H9 (cell line): ENCODE data around the gene ATAD3C. TPM values are rescaled to one million over a fixed set of nuclear protein-coding genes. Genes with fewer than 3 reads are reported as not detected.
"Not testable (repeated sequence)": the region's sequence is repeated elsewhere in the genome, so short reads cannot be mapped to it uniquely, and the experiment has no call there.

Experiments
- DNase-seq: peaks from one replicate; pipeline ENCODE4 v3.0.0-alpha.2; 2017
- H2AFZ ChIP-seq: one replicate; pipeline ENCODE4 v1.6.1; 2013; ENCODE audit warnings: mild to moderate bottlenecking, low read length, control low read depth, moderate library complexity
- H2AK5ac ChIP-seq: 2 replicates; pipeline ENCODE4 v1.6.1; 2013; ENCODE audit warnings: low read length, control low read depth, mixed read lengths; ENCODE audit not compliant: insufficient read length
- H2BK120ac ChIP-seq: one replicate; pipeline ENCODE4 v1.6.1; 2013; ENCODE audit warnings: low read depth, mild to moderate bottlenecking, low read length, control low read depth, inconsistent platforms; ENCODE audit not compliant: poor library complexity, severe bottlenecking
- H2BK12ac ChIP-seq: 2 replicates; pipeline ENCODE4 v1.6.1; 2013; ENCODE audit warnings: low read length, control low read depth, mixed read lengths, low read depth; ENCODE audit not compliant: insufficient read length
- H2BK15ac ChIP-seq: 2 replicates; pipeline ENCODE4 v1.6.1; 2013; ENCODE audit warnings: low read depth, low read length, control low read depth
- H2BK20ac ChIP-seq: one replicate; pipeline ENCODE4 v1.6.1; 2013; ENCODE audit warnings: low read depth, mild to moderate bottlenecking, low read length, control low read depth, inconsistent platforms; ENCODE audit not compliant: poor library complexity, severe bottlenecking
- H2BK5ac ChIP-seq: 2 replicates; pipeline ENCODE4 v1.6.1; 2013; ENCODE audit warnings: low read length, control low read depth, mixed read lengths; ENCODE audit not compliant: insufficient read length
- H3K14ac ChIP-seq: 2 replicates; pipeline ENCODE4 v1.6.1; 2013; ENCODE audit warnings: low read length, control low read depth; ENCODE audit not compliant: insufficient read depth
- H3K18ac ChIP-seq: 2 replicates; pipeline ENCODE4 v1.6.1; 2013; ENCODE audit warnings: low read depth, mild to moderate bottlenecking, mixed read lengths, low read length, control low read depth; ENCODE audit not compliant: insufficient read length
- H3K23ac ChIP-seq: 2 replicates; pipeline ENCODE4 v1.6.1; 2013; ENCODE audit warnings: low read length, control low read depth, mixed read lengths, low read depth; ENCODE audit not compliant: insufficient read length
- H3K23me2 ChIP-seq: 2 replicates; pipeline ENCODE4 v1.6.1; 2013; ENCODE audit warnings: low read depth, mild to moderate bottlenecking, mixed read lengths, low read length, control low read depth; ENCODE audit not compliant: insufficient read length, poor library complexity, severe bottlenecking
- H3K27ac ChIP-seq: 2 replicates; pipeline ENCODE4 v1.5.1; 2013; ENCODE audit warnings: low read length, control low read depth, mixed read lengths, low read depth; ENCODE audit not compliant: insufficient read length
- H3K27me3 ChIP-seq: 2 replicates; pipeline ENCODE4 v1.6.1; 2013; ENCODE audit warnings: low read length, control low read depth, inconsistent platforms; ENCODE audit not compliant: insufficient read depth
- H3K4ac ChIP-seq: 2 replicates; pipeline ENCODE4 v1.6.1; 2013; ENCODE audit warnings: low read depth, mild to moderate bottlenecking, control low read depth, inconsistent platforms, low read length, moderate library complexity
- H3K4me1 ChIP-seq: 2 replicates; pipeline ENCODE4 v1.6.1; 2013; ENCODE audit warnings: low read length, control low read depth, inconsistent platforms; ENCODE audit not compliant: insufficient read depth
- H3K4me2 ChIP-seq: 2 replicates; pipeline ENCODE4 v1.6.1; 2013; ENCODE audit warnings: low read length, control low read depth, mixed read lengths; ENCODE audit not compliant: insufficient read length, insufficient read depth
- H3K56ac ChIP-seq: 2 replicates; pipeline ENCODE4 v1.6.1; 2013; ENCODE audit warnings: low read depth, mild to moderate bottlenecking, mixed read lengths, low read length, control low read depth; ENCODE audit not compliant: insufficient read length
- H3K79me1 ChIP-seq: 2 replicates; pipeline ENCODE4 v1.6.1; 2013; ENCODE audit warnings: low read depth, mild to moderate bottlenecking, moderate library complexity, low read length, control low read depth, inconsistent platforms; ENCODE audit not compliant: insufficient read depth, poor library complexity, severe bottlenecking
- H3K79me2 ChIP-seq: 2 replicates; pipeline ENCODE4 v1.6.1; 2013; ENCODE audit warnings: low read length, control low read depth, inconsistent platforms; ENCODE audit not compliant: insufficient read depth
- H3K9ac ChIP-seq: 2 replicates; pipeline ENCODE4 v1.6.1; 2013; ENCODE audit warnings: low read length, control low read depth, mixed read lengths; ENCODE audit not compliant: insufficient read length; ENCODE audit errors: extremely low read depth
- H3K9me3 ChIP-seq: one replicate; pipeline ENCODE4 v1.6.1; 2013; ENCODE audit warnings: low read depth, low read length, inconsistent platforms; ENCODE audit not compliant: control insufficient read depth
- H3T11ph ChIP-seq: one replicate; pipeline ENCODE4 v1.6.1; 2013; ENCODE audit warnings: mild to moderate bottlenecking, low read length, control low read depth, inconsistent platforms
- H4K20me1 ChIP-seq: one replicate; pipeline ENCODE4 v1.6.1; 2013; ENCODE audit not compliant: control insufficient read depth, insufficient read length, insufficient read depth
- H4K5ac ChIP-seq: 2 replicates; pipeline ENCODE4 v1.6.1; 2013; ENCODE audit warnings: low read depth, mild to moderate bottlenecking, mixed read lengths, low read length, control low read depth; ENCODE audit not compliant: insufficient read length
- H4K8ac ChIP-seq: replicated peaks from 2 replicates; pipeline ENCODE4 v1.6.1; 2013; ENCODE audit warnings: low read length, control low read depth, mixed read lengths, low read depth; ENCODE audit not compliant: insufficient read length
- H4K91ac ChIP-seq: 2 replicates; pipeline ENCODE4 v1.6.1; 2013; ENCODE audit warnings: low read depth, mild to moderate bottlenecking, moderate library complexity, mixed read lengths, low read length, control low read depth; ENCODE audit not compliant: insufficient read length
- H3K27ac Mint-ChIP-seq, 3 experiments: 2 replicates in 2 of 3; 3 replicates in 1 of 3; pipeline ENCODE4 v1.8.0; 2020 to 2021; ENCODE audit warnings: mixed read lengths in 3 of 3, mild to moderate bottlenecking in 1 of 3, moderate library complexity in 1 of 3
- H3K27me3 Mint-ChIP-seq: 2 replicates; pipeline ENCODE4 v1.8.0; 2021; ENCODE audit warnings: low read depth, mild to moderate bottlenecking, moderate library complexity, mixed read lengths
- H3K36me3 Mint-ChIP-seq, 3 experiments: 2 replicates in 2 of 3; 3 replicates in 1 of 3; pipeline ENCODE4 v1.8.0; 2020 to 2021; ENCODE audit warnings: low read depth in 3 of 3, mixed read lengths in 3 of 3; ENCODE audit not compliant: insufficient read depth in 1 of 3
- H3K4me1 Mint-ChIP-seq, 2 experiments: 2 replicates each; pipeline ENCODE4 v1.8.0; 2020; ENCODE audit warnings: mixed read lengths in 2 of 2
- H3K4me3 Mint-ChIP-seq, 2 experiments: 2 replicates in 1 of 2; 3 replicates in 1 of 2; pipeline ENCODE4 v1.8.0; 2020 to 2021; ENCODE audit warnings: mild to moderate bottlenecking in 2 of 2, mixed read lengths in 2 of 2, moderate library complexity in 1 of 2
- H3K9me3 Mint-ChIP-seq, 2 experiments: 2 replicates in 1 of 2; 3 replicates in 1 of 2; pipeline ENCODE4 v1.8.0; 2020; ENCODE audit warnings: mild to moderate bottlenecking in 2 of 2, mixed read lengths in 2 of 2, moderate library complexity in 1 of 2
- WGBS: extraction: QIAGEN DNeasy Blood & Tissue Kit; methylation state at CpG from one replicate; pipeline ENCODE4 v1.1.7; 2013; ENCODE audit warnings: missing lambda C conversion rate, low lambda C conversion rate, mixed read lengths; ENCODE audit not compliant: insufficient read length; ENCODE audit errors: extremely low coverage; 5-methylcytosine and 5-hydroxymethylcytosine counted together
- total RNA-seq: library from RNA; stranded (reverse); gene quantifications from 2 replicates; pipeline ENCODE4 v1.2.1, GENCODE V29; 2021

The ATAD3C gene
- total RNA-seq, 1 experiment from 2014 or later, result 7.7 TPM

DNA sequence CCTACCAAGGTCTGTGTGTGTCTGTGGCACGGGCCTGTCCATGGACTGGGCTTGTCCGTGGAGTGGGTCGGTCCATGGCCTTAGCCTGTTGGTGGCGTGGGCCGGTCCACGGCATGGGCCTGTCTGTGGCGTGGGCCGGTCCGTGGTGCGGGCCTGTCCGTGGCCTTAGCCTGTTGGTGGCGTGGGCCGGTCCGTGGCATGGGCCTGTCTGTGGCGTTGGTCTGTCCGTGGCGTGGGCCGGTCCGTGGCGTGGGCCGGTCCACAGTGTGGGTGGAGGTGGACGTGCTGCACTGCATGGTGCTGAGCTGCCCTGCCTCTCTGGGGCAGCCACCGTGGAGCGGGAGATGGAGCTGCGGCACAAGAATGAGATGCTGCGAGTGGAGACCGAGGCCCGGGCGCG is 32.3 kb downstream of the ATAD3C start:
- H3K4ac ChIP-seq, H3K79me1 ChIP-seq, H4K20me1 ChIP-seq, H4K8ac ChIP-seq, H3T11ph ChIP-seq, H3K27me3 Mint-ChIP-seq, H3K4me3 Mint-ChIP-seq, H2BK120ac ChIP-seq, H3K27me3 ChIP-seq, H3K79me2 ChIP-seq, H3K4me2 ChIP-seq, H4K5ac ChIP-seq, H2BK15ac ChIP-seq, H3K14ac ChIP-seq, H2BK20ac ChIP-seq, H3K9ac ChIP-seq, H3K4me1 Mint-ChIP-seq, H3K27ac ChIP-seq, H3K9me3 ChIP-seq, H2AK5ac ChIP-seq, H3K27ac Mint-ChIP-seq, H3K9me3 Mint-ChIP-seq, H2AFZ ChIP-seq, H3K23me2 ChIP-seq, H2BK12ac ChIP-seq, H3K56ac ChIP-seq, H3K18ac ChIP-seq, DNase-seq, H3K23ac ChIP-seq, H3K4me1 ChIP-seq, H2BK5ac ChIP-seq, H4K91ac ChIP-seq: not testable (repeated sequence)
- no CpG with 5 or more reads among the region's 30 CpGs for WGBS
- H3K36me3 Mint-ChIP-seq, result peaks cover 24 to 57% (median 48%) of the 10 kb centered on the region in 3 experiments; a peak in 6 of 7 replicates
